GM12872 (cell line): ENCODE measurements around the gene MAP4K3.

Source experiments
- CTCF ChIP-seq: IDR thresholded peaks from 3 replicates; pipeline ENCODE4 v1.5.1; 2011; ENCODE audit warnings: low read depth, mild to moderate bottlenecking, low read length, moderate library complexity; ENCODE audit not compliant: insufficient read depth

The MAP4K3 gene

DNA sequence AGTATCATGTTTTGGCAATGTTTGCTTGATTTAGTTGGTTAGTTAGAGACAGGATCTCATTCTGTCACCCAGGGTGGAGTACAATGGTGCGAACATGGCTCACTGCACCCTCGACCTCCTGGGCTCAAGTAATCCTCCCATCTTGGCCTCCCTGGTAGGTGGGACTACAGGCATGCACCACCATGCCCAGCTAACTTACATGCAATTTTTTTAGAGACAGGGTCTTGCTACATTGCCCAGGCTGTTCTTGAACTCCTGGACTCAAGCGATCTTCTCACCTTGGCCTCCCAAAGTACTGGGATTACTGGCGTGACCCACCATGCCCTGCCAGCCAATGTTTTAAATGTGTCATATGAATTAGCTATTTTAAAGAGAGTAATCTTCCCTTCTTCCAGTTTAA lies 177.0 kb downstream of the MAP4K3 start:
- TF ChIP-seq CTCF, result no peak

DNA sequence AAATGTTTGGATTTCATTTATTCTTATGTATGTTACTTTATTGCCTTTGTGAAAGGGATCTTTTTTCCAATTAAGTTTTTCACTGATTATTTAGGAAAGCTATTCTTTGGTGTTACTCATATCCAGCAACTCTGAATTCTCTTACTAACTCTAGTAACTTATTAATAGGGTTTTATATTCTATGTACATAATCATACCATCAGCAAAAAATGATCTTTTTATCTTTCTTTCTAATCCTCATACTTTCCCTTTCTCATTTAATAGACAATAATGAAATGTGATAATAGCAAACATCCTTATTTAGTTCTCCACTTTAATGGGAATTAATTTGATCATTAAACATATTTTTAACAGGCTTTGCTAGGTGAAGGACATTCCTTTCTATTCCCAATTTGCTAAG lies 181.0 kb downstream of the MAP4K3 start:
- no peak for TF ChIP-seq CTCF

GRCh38 chr2:39252888-39253518 lies 184.1 kb downstream of the MAP4K3 start:
- no peak for TF ChIP-seq CTCF

- TF ChIP-seq CTCF, result no peak
Measured at GRCh38 chr2:39247512-39248043, 189.5 kb downstream of the MAP4K3 start.

DNA sequence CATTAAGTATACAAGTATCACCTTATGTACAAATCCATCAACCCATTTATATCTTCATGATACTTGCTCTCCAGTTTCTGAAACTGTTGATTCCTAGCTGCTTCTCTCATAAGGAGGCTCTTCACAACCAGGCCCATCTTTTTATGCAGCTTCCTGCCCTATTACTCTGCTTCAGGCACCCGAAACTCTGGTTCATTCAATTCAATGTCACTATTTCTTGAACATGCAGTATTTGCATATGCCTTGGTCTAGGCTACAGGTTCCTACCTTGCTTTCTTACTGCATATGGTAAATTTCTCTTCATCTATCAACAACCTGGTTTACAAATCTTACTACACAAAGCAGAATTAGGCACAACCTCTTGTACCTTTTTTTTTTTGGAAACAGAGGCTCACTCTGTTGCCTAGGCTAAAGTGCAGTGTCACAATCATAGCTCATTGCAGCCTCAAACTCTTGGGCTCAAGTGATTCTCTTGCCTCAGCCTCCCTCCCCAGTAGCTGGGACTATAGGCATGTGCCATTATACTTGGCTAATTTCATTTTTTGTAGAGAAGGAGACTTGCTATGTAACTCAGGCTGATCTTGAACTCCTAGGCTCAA lies 190.6 kb downstream of the MAP4K3 start:
- TF ChIP-seq CTCF, result no peak

DNA sequence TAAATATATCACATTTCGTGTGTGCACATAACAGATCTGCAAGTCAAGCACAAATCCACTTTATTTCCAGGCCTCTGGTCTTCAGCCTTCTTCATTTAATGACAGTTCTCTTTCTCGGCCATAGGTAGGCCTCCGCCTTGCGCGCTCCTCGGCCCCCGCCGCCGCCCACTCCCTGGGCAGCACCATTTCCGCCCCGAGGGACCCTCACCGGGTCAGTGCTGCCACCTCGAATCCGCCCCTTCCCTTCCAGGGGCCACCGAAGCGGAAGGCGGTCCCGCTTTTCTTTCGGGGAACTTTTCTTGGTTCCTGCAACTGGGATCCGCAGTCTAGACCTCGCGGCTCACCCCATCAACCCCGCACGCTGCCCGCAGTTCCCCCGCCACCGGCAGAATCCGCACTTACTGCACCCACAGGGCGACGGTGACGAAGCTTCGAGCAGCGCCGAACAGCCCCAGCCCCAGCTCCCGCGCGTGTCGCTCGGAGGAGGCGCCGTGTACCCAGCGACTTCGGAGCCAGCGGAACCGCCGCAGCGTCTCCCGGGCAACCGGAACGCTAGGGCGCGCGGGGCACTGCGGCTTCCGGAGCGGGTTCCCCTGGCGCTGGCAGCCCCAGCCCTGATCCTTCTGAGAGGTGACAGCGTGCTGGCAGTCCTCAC lies 193.5 kb downstream of the MAP4K3 start, which contains the start of gene CDKL4:
TSS of gene CDKL4 (minus strand) at position 502 of the 655 bp plus-strand sequence.
- TF ChIP-seq CTCF, result no peak

DNA sequence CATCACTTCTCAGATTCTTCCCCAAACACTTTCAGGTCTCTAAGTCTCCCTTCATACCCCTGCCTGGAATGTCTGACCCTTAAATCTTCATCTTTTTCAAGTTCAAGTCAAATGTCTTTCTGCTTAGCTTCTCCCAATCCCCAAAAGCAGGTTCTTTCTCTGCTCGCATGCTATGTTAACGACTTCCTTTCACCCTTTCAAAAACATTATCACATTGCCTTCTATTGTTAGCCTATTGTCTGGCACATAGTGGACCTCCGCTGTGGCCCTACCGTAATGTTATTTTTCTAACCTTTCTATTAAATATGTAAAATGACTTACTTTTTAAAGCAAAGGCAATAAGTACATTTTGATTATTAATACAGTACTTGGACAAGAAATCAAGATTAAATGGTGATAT lies 195.5 kb downstream of the MAP4K3 start:
- no peak for TF ChIP-seq CTCF
